ENCODE measurements around the gene SORL1.

Gene SORL1

GRCh38 chr11:121550247-121551030 is 98.3 kb downstream of the SORL1 start:
- Histone ChIP-seq H3K4me3 (ENCODE audit: low read depth in 1 of 2, low read length in 2 of 2) (no peak overlapping the region), H3K27ac (ENCODE audit: low read depth, low read length) (no peak overlapping the region)

GRCh38 chr11:121551463-121551862 is 99.3 kb downstream of the SORL1 start:
- no peak overlapping the region for H3K4me3 ChIP-seq (ENCODE audit: low read depth in 1 of 2, low read length in 2 of 2)
- no peak overlapping the region for H3K9ac ChIP-seq (ENCODE audit: low read depth in 1 of 2, low read length in 2 of 2)
- no peak overlapping the region for H3K27ac ChIP-seq (ENCODE audit: low read depth, low read length)
- H3K9me3 ChIP-seq (ENCODE audit: control insufficient read depth in 1 of 2, low read length in 2 of 2), result no peaks in the 10 kb centered on the region
- peaks cover 16 to 21% of the 10 kb centered on the region in 2 donors for H3K4me1 ChIP-seq (ENCODE audit: control insufficient read depth in 1 of 2, insufficient read depth in 2 of 2, low read length in 2 of 2)
- H3K36me3 ChIP-seq (ENCODE audit: control insufficient read depth in 1 of 2, insufficient read depth in 2 of 2, low read length in 2 of 2), result peaks cover 5 to 52% of the 10 kb centered on the region in 2 donors
- no peaks in the 10 kb centered on the region for H3K27me3 ChIP-seq (ENCODE audit: control insufficient read depth in 1 of 2, insufficient read depth in 2 of 2, low read length in 2 of 2)

More at GRCh38 chr11:121550247-121551030, 98.3 kb downstream of the SORL1 start:
- Histone ChIP-seq H3K9ac (ENCODE audit: low read depth in 1 of 2, low read length in 2 of 2) (no peak overlapping the region), H3K36me3 (ENCODE audit: control insufficient read depth in 1 of 2, insufficient read depth in 2 of 2, low read length in 2 of 2) (peaks cover 0 to 52% of the 10 kb centered on the region in 2 donors), H3K4me1 (ENCODE audit: control insufficient read depth in 1 of 2, insufficient read depth in 2 of 2, low read length in 2 of 2) (peaks cover 16 to 21% of the 10 kb centered on the region in 2 donors), H3K27me3 (ENCODE audit: control insufficient read depth in 1 of 2, insufficient read depth in 2 of 2, low read length in 2 of 2) (no peaks in the 10 kb centered on the region), H3K9me3 (ENCODE audit: control insufficient read depth in 1 of 2, low read length in 2 of 2) (no peaks in the 10 kb centered on the region)

DNA sequence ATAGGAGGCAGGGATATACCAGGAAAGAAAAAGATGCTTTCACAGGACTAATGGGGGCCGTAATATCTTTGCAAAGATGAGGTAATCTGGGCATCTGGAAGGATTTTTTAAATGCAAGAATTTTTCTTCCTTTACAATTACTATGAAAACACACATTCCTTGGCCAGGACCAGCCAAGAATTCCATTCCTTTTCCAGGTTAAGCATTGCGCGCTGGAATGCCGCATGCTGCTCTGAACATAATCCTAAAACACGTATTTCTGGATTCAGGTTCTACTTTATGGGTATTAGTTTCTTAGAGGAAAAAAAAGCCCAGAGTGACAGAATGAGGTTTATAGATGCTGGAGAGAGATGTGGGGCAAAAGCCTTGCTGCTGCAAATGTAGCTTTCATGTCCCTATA is 100.0 kb downstream of the SORL1 start:
- Histone ChIP-seq H3K9me3 (ENCODE audit: control insufficient read depth in 1 of 2, low read length in 2 of 2) (no peaks in the 10 kb centered on the region), H3K27ac (ENCODE audit: low read depth, low read length) (no peak overlapping the region), H3K27me3 (ENCODE audit: control insufficient read depth in 1 of 2, insufficient read depth in 2 of 2, low read length in 2 of 2) (no peaks in the 10 kb centered on the region), H3K4me3 (ENCODE audit: low read depth in 1 of 2, low read length in 2 of 2) (no peak overlapping the region), H3K9ac (ENCODE audit: low read depth in 1 of 2, low read length in 2 of 2) (no peak overlapping the region), H3K4me1 (ENCODE audit: control insufficient read depth in 1 of 2, insufficient read depth in 2 of 2, low read length in 2 of 2) (peaks cover 16 to 21% of the 10 kb centered on the region in 2 donors), H3K36me3 (ENCODE audit: control insufficient read depth in 1 of 2, insufficient read depth in 2 of 2, low read length in 2 of 2) (peaks cover 5 to 53% of the 10 kb centered on the region in 2 donors)

DNA sequence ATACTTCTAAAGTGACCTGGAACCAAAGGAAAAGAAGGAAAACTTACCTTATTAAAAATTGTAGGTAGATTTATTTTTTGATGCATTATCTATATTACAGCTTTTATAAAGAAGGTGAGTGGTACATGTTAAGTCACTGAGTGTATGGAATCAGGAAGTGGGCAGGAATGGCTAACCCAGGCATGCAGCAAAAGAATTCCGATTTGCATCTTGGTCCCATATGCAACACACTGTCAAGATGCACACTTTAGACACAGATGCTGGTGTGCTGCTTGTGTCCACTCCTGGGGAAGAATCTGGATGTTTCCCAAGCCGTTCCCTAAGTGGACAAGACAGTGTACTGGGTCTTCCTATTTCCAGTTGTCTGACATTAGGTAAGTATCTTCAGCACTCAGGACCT is 100.5 kb downstream of the SORL1 start:
- H3K9ac ChIP-seq (ENCODE audit: low read depth in 1 of 2, low read length in 2 of 2), result no peak overlapping the region
- H3K4me3 ChIP-seq (ENCODE audit: low read depth in 1 of 2, low read length in 2 of 2), result no peak overlapping the region
- H3K27ac ChIP-seq (ENCODE audit: low read depth, low read length), result no peak overlapping the region
- H3K36me3 ChIP-seq (ENCODE audit: control insufficient read depth in 1 of 2, insufficient read depth in 2 of 2, low read length in 2 of 2), result peaks cover 5 to 54% of the 10 kb centered on the region in 2 donors
- peaks cover 13 to 21% of the 10 kb centered on the region in 2 donors for H3K4me1 ChIP-seq (ENCODE audit: control insufficient read depth in 1 of 2, insufficient read depth in 2 of 2, low read length in 2 of 2)
- H3K27me3 ChIP-seq (ENCODE audit: control insufficient read depth in 1 of 2, insufficient read depth in 2 of 2, low read length in 2 of 2), result no peaks in the 10 kb centered on the region
- H3K9me3 ChIP-seq (ENCODE audit: control insufficient read depth in 1 of 2, low read length in 2 of 2), result no peaks in the 10 kb centered on the region

- Histone ChIP-seq H3K9ac (ENCODE audit: low read depth in 1 of 2, low read length in 2 of 2) (no peak overlapping the region), H3K4me3 (ENCODE audit: low read depth in 1 of 2, low read length in 2 of 2) (no peak overlapping the region), H3K27me3 (ENCODE audit: control insufficient read depth in 1 of 2, insufficient read depth in 2 of 2, low read length in 2 of 2) (no peaks in the 10 kb centered on the region), H3K4me1 (ENCODE audit: control insufficient read depth in 1 of 2, insufficient read depth in 2 of 2, low read length in 2 of 2) (peaks cover 12 to 21% of the 10 kb centered on the region in 2 donors), H3K27ac (ENCODE audit: low read depth, low read length) (no peak overlapping the region), H3K36me3 (ENCODE audit: control insufficient read depth in 1 of 2, insufficient read depth in 2 of 2, low read length in 2 of 2) (peaks cover 5 to 53% of the 10 kb centered on the region in 2 donors), H3K9me3 (ENCODE audit: control insufficient read depth in 1 of 2, low read length in 2 of 2) (no peaks in the 10 kb centered on the region)
Measured at GRCh38 chr11:121553389-121553788, 101.3 kb downstream of the SORL1 start.

GRCh38 chr11:121553806-121554205 is 101.7 kb downstream of the SORL1 start:
- H3K27me3 ChIP-seq (ENCODE audit: control insufficient read depth in 1 of 2, insufficient read depth in 2 of 2, low read length in 2 of 2), result no peaks in the 10 kb centered on the region
- H3K36me3 ChIP-seq (ENCODE audit: control insufficient read depth in 1 of 2, insufficient read depth in 2 of 2, low read length in 2 of 2), result peaks cover 5 to 57% of the 10 kb centered on the region in 2 donors
- no peaks in the 10 kb centered on the region for H3K9me3 ChIP-seq (ENCODE audit: control insufficient read depth in 1 of 2, low read length in 2 of 2)
- H3K4me1 ChIP-seq (ENCODE audit: control insufficient read depth in 1 of 2, insufficient read depth in 2 of 2, low read length in 2 of 2), result peaks cover 12 to 21% of the 10 kb centered on the region in 2 donors
- H3K9ac ChIP-seq (ENCODE audit: low read depth in 1 of 2, low read length in 2 of 2), result no peak overlapping the region
- H3K27ac ChIP-seq (ENCODE audit: low read depth, low read length), result no peak overlapping the region
- no peak overlapping the region for H3K4me3 ChIP-seq (ENCODE audit: low read depth in 1 of 2, low read length in 2 of 2)

DNA sequence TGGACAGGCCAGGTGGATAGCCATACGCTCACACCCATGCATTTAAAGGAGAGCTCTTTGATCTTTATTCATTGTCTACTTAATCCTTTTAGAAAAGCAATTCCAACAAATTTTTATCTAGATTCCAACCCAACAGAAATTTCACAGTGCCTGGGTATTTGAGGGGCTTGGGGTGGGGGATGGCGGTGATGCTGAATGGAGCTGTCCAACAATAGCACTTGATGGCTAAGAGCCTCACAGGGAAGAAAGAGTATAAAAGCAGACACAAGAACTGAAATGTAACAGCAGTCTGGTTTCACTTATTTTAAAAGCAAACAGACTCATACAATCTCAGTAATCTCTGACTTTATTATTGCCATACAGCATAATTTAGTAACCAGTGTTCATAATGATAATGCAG is 102.4 kb downstream of the SORL1 start:
- Histone ChIP-seq H3K9ac (ENCODE audit: low read depth in 1 of 2, low read length in 2 of 2) (no peak overlapping the region), H3K4me1 (ENCODE audit: control insufficient read depth in 1 of 2, insufficient read depth in 2 of 2, low read length in 2 of 2) (peaks cover 13 to 22% of the 10 kb centered on the region in 2 donors), H3K27me3 (ENCODE audit: control insufficient read depth in 1 of 2, insufficient read depth in 2 of 2, low read length in 2 of 2) (no peaks in the 10 kb centered on the region), H3K9me3 (ENCODE audit: control insufficient read depth in 1 of 2, low read length in 2 of 2) (no peaks in the 10 kb centered on the region), H3K36me3 (ENCODE audit: control insufficient read depth in 1 of 2, insufficient read depth in 2 of 2, low read length in 2 of 2) (peaks cover 5 to 61% of the 10 kb centered on the region in 2 donors), H3K4me3 (ENCODE audit: low read depth in 1 of 2, low read length in 2 of 2) (no peak overlapping the region), H3K27ac (ENCODE audit: low read depth, low read length) (no peak overlapping the region)

DNA sequence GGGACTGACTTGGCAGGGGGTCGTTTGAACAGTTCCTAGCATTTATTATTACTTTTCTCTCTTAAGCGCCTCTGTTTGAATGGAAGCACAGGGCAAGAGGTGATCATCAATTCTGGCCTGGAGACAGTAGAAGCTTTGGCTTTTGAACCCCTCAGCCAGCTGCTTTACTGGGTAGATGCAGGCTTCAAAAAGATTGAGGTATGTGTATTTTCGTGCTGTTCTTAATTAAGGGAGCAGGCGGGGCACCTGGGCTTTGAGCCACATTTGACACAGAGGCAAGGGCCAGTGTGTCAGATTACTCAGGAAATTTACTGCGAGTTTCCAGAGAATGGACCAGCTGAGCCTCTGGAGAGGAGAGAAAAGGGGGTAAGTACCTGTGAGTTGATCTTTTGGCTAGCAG is 103.0 kb downstream of the SORL1 start:
- Histone ChIP-seq H3K4me3 (ENCODE audit: low read depth in 1 of 2, low read length in 2 of 2) (no peak overlapping the region), H3K36me3 (ENCODE audit: control insufficient read depth in 1 of 2, insufficient read depth in 2 of 2, low read length in 2 of 2) (peaks cover 5 to 59% of the 10 kb centered on the region in 2 donors), H3K9ac (ENCODE audit: low read depth in 1 of 2, low read length in 2 of 2) (no peak overlapping the region), H3K27me3 (ENCODE audit: control insufficient read depth in 1 of 2, insufficient read depth in 2 of 2, low read length in 2 of 2) (no peaks in the 10 kb centered on the region), H3K27ac (ENCODE audit: low read depth, low read length) (no peak overlapping the region), H3K9me3 (ENCODE audit: control insufficient read depth in 1 of 2, low read length in 2 of 2) (no peaks in the 10 kb centered on the region), H3K4me1 (ENCODE audit: control insufficient read depth in 1 of 2, insufficient read depth in 2 of 2, low read length in 2 of 2) (peaks cover 18 to 28% of the 10 kb centered on the region in 2 donors)

- Histone ChIP-seq H3K4me3 (ENCODE audit: low read depth in 1 of 2, low read length in 2 of 2) (no peak overlapping the region), H3K27me3 (ENCODE audit: control insufficient read depth in 1 of 2, insufficient read depth in 2 of 2, low read length in 2 of 2) (no peaks in the 10 kb centered on the region), H3K27ac (ENCODE audit: low read depth, low read length) (no peak overlapping the region), H3K4me1 (ENCODE audit: control insufficient read depth in 1 of 2, insufficient read depth in 2 of 2, low read length in 2 of 2) (peaks cover 24 to 37% of the 10 kb centered on the region in 2 donors), H3K9me3 (ENCODE audit: control insufficient read depth in 1 of 2, low read length in 2 of 2) (no peaks in the 10 kb centered on the region), H3K9ac (ENCODE audit: low read depth in 1 of 2, low read length in 2 of 2) (no peak overlapping the region), H3K36me3 (ENCODE audit: control insufficient read depth in 1 of 2, insufficient read depth in 2 of 2, low read length in 2 of 2) (peaks cover 5 to 46% of the 10 kb centered on the region in 2 donors)
Measured at GRCh38 chr11:121556937-121557336, 104.8 kb downstream of the SORL1 start.

DNA sequence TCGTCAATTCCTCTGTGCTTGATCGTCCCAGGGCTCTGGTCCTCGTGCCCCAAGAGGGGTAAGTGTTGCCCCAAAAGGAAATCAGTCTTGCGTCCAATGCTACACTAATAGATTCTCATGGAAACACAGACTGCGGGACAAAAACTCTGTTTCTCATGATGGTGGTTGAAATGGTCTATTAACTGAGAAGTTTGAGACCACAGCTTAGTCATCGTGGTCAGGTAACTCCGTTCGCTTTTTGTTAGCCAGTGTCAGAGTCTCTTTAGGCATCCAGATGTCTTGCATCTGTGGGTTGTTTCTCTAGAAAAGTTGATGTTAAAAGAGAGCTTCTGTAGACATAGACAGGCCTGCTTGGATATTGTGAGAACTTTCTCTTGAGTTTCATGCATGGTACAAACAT is 105.2 kb downstream of the SORL1 start:
- no peak overlapping the region for H3K4me3 ChIP-seq (ENCODE audit: low read depth in 1 of 2, low read length in 2 of 2)
- H3K27ac ChIP-seq (ENCODE audit: low read depth, low read length), result no peak overlapping the region
- H3K27me3 ChIP-seq (ENCODE audit: control insufficient read depth in 1 of 2, insufficient read depth in 2 of 2, low read length in 2 of 2), result no peaks in the 10 kb centered on the region
- no peak overlapping the region for H3K9ac ChIP-seq (ENCODE audit: low read depth in 1 of 2, low read length in 2 of 2)
- peaks cover 5 to 43% of the 10 kb centered on the region in 2 donors for H3K36me3 ChIP-seq (ENCODE audit: control insufficient read depth in 1 of 2, insufficient read depth in 2 of 2, low read length in 2 of 2)
- peaks cover 24 to 37% of the 10 kb centered on the region in 2 donors for H3K4me1 ChIP-seq (ENCODE audit: control insufficient read depth in 1 of 2, insufficient read depth in 2 of 2, low read length in 2 of 2)
- H3K9me3 ChIP-seq (ENCODE audit: control insufficient read depth in 1 of 2, low read length in 2 of 2), result no peaks in the 10 kb centered on the region

Data from duodenal mucosa (tissue), 2 donors.